Adrenal gland (tissue), 12 donors: ENCODE measurements around the gene DSE. TPM values are rescaled to one million over a fixed set of nuclear protein-coding genes. Genes with fewer than 3 reads are reported as not detected.
A peak's percentile ranks its signal among the peaks of the same experiment; 100 is the strongest.

Source experiments
- DNase-seq, 7 donors: peaks; one replicate each; pipeline ENCODE4 v3.0.0-alpha.2; 2019 to 2020
- H3K27ac ChIP-seq, 5 donors: fragments of 200-600 bp; sonication (generic) in 4 of 5; 1 replicate in 3 of 5; 2 replicates in 2 of 5; pipeline versions ENCODE4 v1.5.1 to v1.8.0; 2016 to 2020; ENCODE audit warnings: mild to moderate bottlenecking in 1 of 5
- H3K27me3 ChIP-seq: fragments of 200-600 bp; 2 replicates; pipeline ENCODE4 v1.8.0; 2021
- H3K36me3 ChIP-seq, 2 donors: fragments of 200-600 bp; replicated peaks in 1 of 2; 1 replicate in 1 of 2; 2 replicates in 1 of 2; pipeline versions ENCODE4 v1.5.1 to v1.8.0; 2018 to 2022
- H3K4me1 ChIP-seq, 2 donors: fragments of 200-600 bp; replicated peaks in 1 of 2; 1 replicate in 1 of 2; 2 replicates in 1 of 2; pipeline versions ENCODE4 v1.5.1 to v1.8.0; 2018 to 2021
- H3K4me3 ChIP-seq, 4 donors: fragments of 200-600 bp; sonication (generic) in 3 of 4; one replicate each; pipeline ENCODE4 v1.5.1; 2016 to 2018
- H3K9me3 ChIP-seq, 3 donors: fragments of 200-600 bp; sonication (generic) in 1 of 3; replicated peaks in 1 of 3; 1 replicate in 2 of 3; 2 replicates in 1 of 3; pipeline versions ENCODE4 v1.5.1 to v1.8.0; 2016 to 2021
- CTCF ChIP-seq, 6 experiments: fragments of 450-650 bp in 4 of 6; fragments of 200-600 bp in 2 of 6; sonication (generic) in 1 of 6; IDR thresholded peaks; 1 replicate in 5 of 6; 2 replicates in 1 of 6; pipeline versions ENCODE4 v1.5.1 to v1.8.0; 2016 to 2021; ENCODE audit warnings: antibody characterized with exemption in 6 of 6, mild to moderate bottlenecking in 2 of 6, moderate library complexity in 1 of 6
- POLR2A ChIP-seq, 2 donors: fragments of 450-650 bp; IDR thresholded peaks; one replicate each; pipeline ENCODE4 v1.6.1; 2017; ENCODE audit warnings: antibody characterized with exemption in 2 of 2, mild to moderate bottlenecking in 2 of 2, moderate library complexity in 1 of 2
- WGBS, 4 donors: extraction: QIAGEN DNeasy Blood & Tissue Kit in 2 of 4; methylation state at CpG; one replicate each; pipeline versions ENCODE4 v1.1.5 to v1.1.7; 2013 to 2017; 5-methylcytosine and 5-hydroxymethylcytosine counted together
- intact Hi-C, 2 donors: fragments of 100-400 bp; cut with DNase I; formaldehyde crosslinking; loops; one replicate each; pipeline versions ENCODE4 v1.14.1 to v1.15.0; 2022 to 2023
- polyA plus RNA-seq, 3 donors: library from polyadenylated mRNA; stranded (reverse); fragments of 200-250 nt in 2 of 3; fragments of 350-450 nt in 1 of 3; fragmentation: Illumina TruSeq in 1 of 3; extraction: RNeasy Lipid Tissue Mini Kit (QIAGEN cat#74804) in 1 of 3; gene quantifications; one replicate each; pipeline ENCODE4 v1.2.3, GENCODE V29; 2013 to 2014
- total RNA-seq, 9 donors: library from RNA; depleted of rRNA in 4 of 9; stranded (reverse); fragments of >200 nt in 4 of 9; fragments of 120-200 nt in 1 of 9; fragmentation: NEBNext Ultra II Directional in 1 of 9; extraction: Animal tissue kit (Norgen Biotek cat#: 25700) in 1 of 9; gene quantifications; one replicate each; pipeline versions ENCODE4 v1.1.0 to v1.2.4, GENCODE V29; 2013 to 2023
- donor health status: healthy with polysubstance abuse.
- donor health status: Bipolar disorder and iron deficiency.
- donor health status: DM: yes; HTN: yes; CAD: no.
- donor health status: DM: no; HTN: no; CAD: no.
- donor health status: DM: no; HTN: no; CAD: no.
- donor health status: DM: yes; HTN: yes; CAD: no.

Gene DSE
- total and polyA plus RNA-seq, 12 donors: 7.7 to 67.4 (median 35.0) TPM

- no peak overlapping the region for H3K27ac ChIP-seq
- H3K36me3 ChIP-seq: no peaks in the 10 kb centered on the region
- H3K4me3 ChIP-seq: no peak overlapping the region
- no peaks in the 10 kb centered on the region for H3K9me3 ChIP-seq
- DNase-seq: no peak
- 77 to 92% (median 84%) methylated on average over 2 of the region's 2 CpGs for WGBS, 4 donors
- peaks cover 3 to 15% of the 10 kb centered on the region in 2 donors for H3K4me1 ChIP-seq
- intact Hi-C loops: no loop called here
- TF ChIP-seq CTCF (IDR thresholded peaks at IDR 0.05): no peak
- no peak for TF ChIP-seq POLR2A (IDR thresholded peaks at IDR 0.05)
- no peaks in the 10 kb centered on the region for H3K27me3 ChIP-seq
Measured at GRCh38 chr6:116443105-116443504, 72.4 kb downstream of the DSE start.

GRCh38 chr6:116444092-116444491 lies 73.3 kb downstream of the DSE start:
- Histone ChIP-seq H3K36me3 (no peaks in the 10 kb centered on the region), H3K4me3 (no peak overlapping the region), H3K4me1 (peaks cover 3 to 16% of the 10 kb centered on the region in 2 donors), H3K27me3 (no peaks in the 10 kb centered on the region), H3K9me3 (no peaks in the 10 kb centered on the region), H3K27ac (no peak overlapping the region)
- DNase-seq: no peak
- intact Hi-C loops: no loop called here
- WGBS, 4 donors: 13 to 25% (median 23%) methylated on average over 3 of the region's 3 CpGs
- TF ChIP-seq CTCF (IDR thresholded peaks at IDR 0.05): peak in 5 of 6 experiments; percentile 35 to 54 (median 49)
- TF ChIP-seq POLR2A (IDR thresholded peaks at IDR 0.05): no peak

GRCh38 chr6:116444575-116444974 lies 73.8 kb downstream of the DSE start:
- H3K27ac ChIP-seq: no peak overlapping the region
- H3K27me3 ChIP-seq: no peaks in the 10 kb centered on the region
- peaks cover 3 to 16% of the 10 kb centered on the region in 2 donors for H3K4me1 ChIP-seq
- WGBS, 4 donors: 81 to 100% (median 93%) methylated on average over 1 of the region's 1 CpG
- TF ChIP-seq CTCF (IDR thresholded peaks at IDR 0.05) (no peak), POLR2A (IDR thresholded peaks at IDR 0.05) (no peak)
- intact Hi-C loops: no loop called here
- H3K36me3 ChIP-seq: no peaks in the 10 kb centered on the region
- no peak overlapping the region for H3K4me3 ChIP-seq
- H3K9me3 ChIP-seq: no peaks in the 10 kb centered on the region
- no peak for DNase-seq

- no peak for TF ChIP-seq POLR2A (IDR thresholded peaks at IDR 0.05)
- no peak for TF ChIP-seq CTCF (IDR thresholded peaks at IDR 0.05)
- H3K27ac ChIP-seq: no peak overlapping the region
- no peaks in the 10 kb centered on the region for H3K27me3 ChIP-seq
- no peak overlapping the region for H3K4me3 ChIP-seq
- intact Hi-C loops: no loop called here
- H3K4me1 ChIP-seq: peaks cover 3 to 16% of the 10 kb centered on the region in 2 donors
- no peak for DNase-seq
- no peaks in the 10 kb centered on the region for H3K9me3 ChIP-seq
- H3K36me3 ChIP-seq: no peaks in the 10 kb centered on the region
- 54 to 69% (median 61%) methylated on average over 5 of the region's 5 CpGs for WGBS, 4 donors
Measured at GRCh38 chr6:116445102-116445501, 74.4 kb downstream of the DSE start.
